SK-N-SH treated with all-trans-retinoic acid at 6 μM for 48 hours (cell line): ENCODE data around the gene FBXO45.
"Not testable (repeated sequence)": the region's sequence is repeated elsewhere in the genome, so short reads cannot be mapped to it uniquely, and the experiment has no call there.

Source experiments
- ATAC-seq: fragments of 200-7000 bp; cut with Tn5 transposase; 3 replicates; pipeline ENCODE4 v1.9.1; 2020; ENCODE audit warnings: mild to moderate bottlenecking, moderate library complexity
- ARNTL ChIP-seq: fragments of 450-650 bp; formaldehyde crosslinking; IDR thresholded peaks from 2 replicates; pipeline ENCODE4 v1.5.0; 2020; ENCODE audit warnings: low read depth, mild to moderate bottlenecking, moderate library complexity, borderline replicate concordance
- BACH2 ChIP-seq: fragments of 250-450 bp; sonication (Bioruptor Pico); IDR thresholded peaks from 2 replicates; pipeline ENCODE4 v1.9.0; 2021; ENCODE audit warnings: mild to moderate bottlenecking, borderline replicate concordance
- GLIS3 ChIP-seq: fragments of 250-450 bp; sonication (Bioruptor Pico); IDR thresholded peaks from 2 replicates; pipeline ENCODE4 v1.5.0; 2020; ENCODE audit warnings: mild to moderate bottlenecking, moderate library complexity
- ISL1 ChIP-seq: fragments of 250-450 bp; sonication (Bioruptor Pico); IDR thresholded peaks from 2 replicates; pipeline ENCODE4 v2.1.2; 2022; ENCODE audit warnings: mild to moderate bottlenecking, moderate library complexity
- OSR1 ChIP-seq: fragments of 250-450 bp; sonication (Bioruptor Pico); IDR thresholded peaks from 2 replicates; pipeline ENCODE4 v1.8.0; 2022; ENCODE audit warnings: moderate library complexity, mild to moderate bottlenecking, inconsistent platforms
- PPARA ChIP-seq: fragments of 250-450 bp; sonication (Bioruptor Pico); IDR thresholded peaks from 2 replicates; pipeline ENCODE4 v1.5.0; 2020; ENCODE audit warnings: mild to moderate bottlenecking, borderline replicate concordance
- RARB ChIP-seq: fragments of 250-450 bp; sonication (Bioruptor Pico); IDR thresholded peaks from 2 replicates; pipeline ENCODE4 v1.8.0; 2021; ENCODE audit warnings: mild to moderate bottlenecking, moderate library complexity
- SNAI2 ChIP-seq: fragments of 250-450 bp; sonication (Bioruptor Pico); IDR thresholded peaks from 2 replicates; pipeline ENCODE4 v1.5.0; 2020; ENCODE audit warnings: mild to moderate bottlenecking, moderate library complexity
- TCF4 ChIP-seq: fragments of 250-450 bp; sonication (Bioruptor Pico); IDR thresholded peaks from 2 replicates; pipeline ENCODE4 v1.8.0; 2021; ENCODE audit warnings: mild to moderate bottlenecking, moderate library complexity, borderline replicate concordance
- TOX ChIP-seq: fragments of 250-450 bp; sonication (Bioruptor Pico); IDR thresholded peaks from 2 replicates; pipeline ENCODE4 v1.8.0; 2021; ENCODE audit warnings: mild to moderate bottlenecking, moderate library complexity, borderline replicate concordance
- ZC3H10 ChIP-seq: fragments of 250-450 bp; sonication (Bioruptor Pico); IDR thresholded peaks from 2 replicates; pipeline ENCODE4 v1.5.1; 2021; ENCODE audit warnings: mild to moderate bottlenecking, moderate library complexity
- ZFP3 ChIP-seq: fragments of 250-450 bp; sonication (Bioruptor Pico); IDR thresholded peaks from 2 replicates; pipeline ENCODE4 v1.5.0; 2020; ENCODE audit warnings: mild to moderate bottlenecking, moderate library complexity
- ZFP30 ChIP-seq: fragments of 450-650 bp; formaldehyde crosslinking; IDR thresholded peaks from 2 replicates; pipeline ENCODE4 v1.5.0; 2022; ENCODE audit warnings: mild to moderate bottlenecking, moderate library complexity
- ZNF565 ChIP-seq: fragments of 450-650 bp; formaldehyde crosslinking; conservative IDR thresholded peaks from 2 replicates; pipeline ENCODE4 v1.5.0; 2020; ENCODE audit warnings: low read depth, mild to moderate bottlenecking, moderate library complexity
- ZNF70 ChIP-seq: fragments of 450-650 bp; formaldehyde crosslinking; IDR thresholded peaks from 2 replicates; pipeline ENCODE4 v1.5.0; 2020; ENCODE audit warnings: mild to moderate bottlenecking, moderate library complexity
- ZNF8 ChIP-seq: fragments of 450-650 bp; formaldehyde crosslinking; IDR thresholded peaks from 2 replicates; pipeline ENCODE4 v1.5.0; 2020; ENCODE audit warnings: mild to moderate bottlenecking, moderate library complexity
- TF ChIP-seq, protein P1 (sequence below): fragments of 250-450 bp; sonication (Bioruptor Pico); IDR thresholded peaks from 2 replicates; pipeline ENCODE4 v1.8.0; 2020; ENCODE audit warnings: mild to moderate bottlenecking, moderate library complexity, borderline replicate concordance
- TF ChIP-seq, protein P2 (sequence below): fragments of 250-450 bp; sonication (Bioruptor Pico); IDR thresholded peaks from 2 replicates; pipeline ENCODE4 v1.8.0; 2021; ENCODE audit warnings: low read depth, mild to moderate bottlenecking, moderate library complexity, borderline replicate concordance
- TF ChIP-seq, protein P3 (sequence below): fragments of 250-450 bp; sonication (Bioruptor Pico); IDR thresholded peaks from 2 replicates; pipeline ENCODE4 v1.5.1; 2020; ENCODE audit warnings: low read depth, mild to moderate bottlenecking, moderate library complexity

Gene FBXO45

DNA sequence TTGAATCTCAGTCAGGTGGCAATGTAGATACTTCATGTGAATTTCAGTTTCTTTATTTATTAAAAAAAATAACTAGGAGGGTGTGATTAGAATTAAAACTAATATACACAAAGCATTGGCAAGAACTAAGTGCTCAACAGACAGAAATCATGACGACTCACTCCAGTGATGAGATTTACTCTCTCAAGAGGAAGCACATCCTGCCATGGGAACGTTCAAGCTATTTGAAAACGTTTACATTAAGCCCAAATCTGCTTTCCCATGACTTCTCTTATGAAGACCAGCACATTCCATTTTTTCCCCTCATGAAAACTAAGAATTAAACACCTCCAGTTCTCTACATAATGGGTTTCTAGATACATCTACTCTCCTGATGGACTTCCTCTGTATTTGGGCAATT, 8.6 kb upstream of the FBXO45 start:
- TF ChIP-seq RARB (CRISPR knock-in tag): no peak
- TF ChIP-seq, protein P1, sequence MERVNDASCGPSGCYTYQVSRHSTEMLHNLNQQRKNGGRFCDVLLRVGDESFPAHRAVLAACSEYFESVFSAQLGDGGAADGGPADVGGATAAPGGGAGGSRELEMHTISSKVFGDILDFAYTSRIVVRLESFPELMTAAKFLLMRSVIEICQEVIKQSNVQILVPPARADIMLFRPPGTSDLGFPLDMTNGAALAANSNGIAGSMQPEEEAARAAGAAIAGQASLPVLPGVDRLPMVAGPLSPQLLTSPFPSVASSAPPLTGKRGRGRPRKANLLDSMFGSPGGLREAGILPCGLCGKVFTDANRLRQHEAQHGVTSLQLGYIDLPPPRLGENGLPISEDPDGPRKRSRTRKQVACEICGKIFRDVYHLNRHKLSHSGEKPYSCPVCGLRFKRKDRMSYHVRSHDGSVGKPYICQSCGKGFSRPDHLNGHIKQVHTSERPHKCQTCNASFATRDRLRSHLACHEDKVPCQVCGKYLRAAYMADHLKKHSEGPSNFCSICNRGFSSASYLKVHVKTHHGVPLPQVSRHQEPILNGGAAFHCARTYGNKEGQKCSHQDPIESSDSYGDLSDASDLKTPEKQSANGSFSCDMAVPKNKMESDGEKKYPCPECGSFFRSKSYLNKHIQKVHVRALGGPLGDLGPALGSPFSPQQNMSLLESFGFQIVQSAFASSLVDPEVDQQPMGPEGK: no peak
- TF ChIP-seq BACH2 (CRISPR knock-in tag): no peak
- no peak for TF ChIP-seq PPARA (CRISPR knock-in tag)
- TF ChIP-seq OSR1 (CRISPR knock-in tag): no peak
- TF ChIP-seq ZC3H10 (CRISPR knock-in tag): no peak
- TF ChIP-seq SNAI2 (CRISPR knock-in tag): no peak
- TF ChIP-seq ZNF565 (CRISPR knock-in tag): no peak
- no peak for TF ChIP-seq ISL1 (CRISPR knock-in tag)
- TF ChIP-seq ZFP3 (CRISPR knock-in tag): no peak
- no peak for TF ChIP-seq TOX
- TF ChIP-seq, all 23 proteins: peak for 0
- no peak for ATAC-seq

DNA sequence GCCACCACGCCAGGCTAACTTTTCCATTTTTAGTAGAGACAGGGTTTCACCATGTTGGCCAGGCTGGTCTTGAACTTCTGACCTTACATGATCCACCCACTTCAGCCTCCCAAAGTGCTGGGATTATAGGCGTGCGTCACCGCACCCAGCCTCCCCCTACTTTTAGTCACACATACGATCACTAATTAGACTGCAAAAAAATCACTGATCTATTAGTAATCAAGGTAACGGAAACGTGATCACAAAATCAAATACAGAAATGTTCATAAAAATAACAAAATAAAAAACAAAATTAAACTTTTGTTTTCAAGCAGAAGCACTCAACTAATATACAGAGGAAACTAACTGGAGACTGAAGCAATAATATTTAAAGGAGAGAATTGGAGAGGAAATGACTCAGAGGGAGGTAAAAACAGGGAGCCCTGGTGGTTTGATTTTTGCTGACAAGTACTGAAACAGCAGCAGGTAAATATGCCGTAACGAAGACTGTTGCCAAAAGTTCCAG, 4.7 kb upstream of the FBXO45 start:
- no peak for ATAC-seq
- TF ChIP-seq, protein P2, sequence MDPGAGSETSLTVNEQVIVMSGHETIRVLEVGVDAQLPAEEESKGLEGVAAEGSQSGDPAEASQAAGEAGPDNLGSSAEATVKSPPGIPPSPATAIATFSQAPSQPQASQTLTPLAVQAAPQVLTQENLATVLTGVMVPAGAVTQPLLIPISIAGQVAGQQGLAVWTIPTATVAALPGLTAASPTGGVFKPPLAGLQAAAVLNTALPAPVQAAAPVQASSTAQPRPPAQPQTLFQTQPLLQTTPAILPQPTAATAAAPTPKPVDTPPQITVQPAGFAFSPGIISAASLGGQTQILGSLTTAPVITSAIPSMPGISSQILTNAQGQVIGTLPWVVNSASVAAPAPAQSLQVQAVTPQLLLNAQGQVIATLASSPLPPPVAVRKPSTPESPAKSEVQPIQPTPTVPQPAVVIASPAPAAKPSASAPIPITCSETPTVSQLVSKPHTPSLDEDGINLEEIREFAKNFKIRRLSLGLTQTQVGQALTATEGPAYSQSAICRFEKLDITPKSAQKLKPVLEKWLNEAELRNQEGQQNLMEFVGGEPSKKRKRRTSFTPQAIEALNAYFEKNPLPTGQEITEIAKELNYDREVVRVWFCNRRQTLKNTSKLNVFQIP (CRISPR knock-in tag): no peak
- TF ChIP-seq ZNF8 (no peak), SNAI2 (CRISPR knock-in tag) (no peak), ZC3H10 (CRISPR knock-in tag) (no peak), ZFP30 (no peak), PPARA (CRISPR knock-in tag) (no peak)

DNA sequence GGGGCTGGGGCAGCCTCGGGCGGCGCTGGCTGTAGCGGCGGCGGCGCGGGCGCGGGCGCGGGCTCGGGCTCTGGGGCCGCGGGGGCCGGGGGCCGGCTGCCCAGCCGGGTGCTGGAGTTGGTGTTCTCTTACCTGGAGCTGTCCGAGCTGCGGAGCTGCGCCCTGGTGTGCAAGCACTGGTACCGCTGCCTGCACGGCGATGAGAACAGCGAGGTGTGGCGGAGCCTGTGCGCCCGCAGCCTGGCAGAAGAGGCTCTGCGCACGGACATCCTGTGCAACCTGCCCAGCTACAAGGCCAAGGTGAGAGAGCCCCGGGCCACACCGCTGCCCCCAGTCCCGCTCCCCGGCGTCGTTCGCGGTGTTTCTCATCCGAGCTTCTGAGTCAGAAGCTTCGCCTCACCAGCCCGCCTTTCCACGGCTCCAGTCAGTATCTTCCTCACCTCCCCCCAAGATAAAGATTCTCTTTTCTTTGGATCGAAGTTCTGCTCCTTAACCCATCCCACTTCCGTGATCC, 600 bp downstream of the FBXO45 start:
- ATAC-seq: peak; percentile 45
- no peak for TF ChIP-seq GLIS3 (CRISPR knock-in tag)
- TF ChIP-seq, protein P3, sequence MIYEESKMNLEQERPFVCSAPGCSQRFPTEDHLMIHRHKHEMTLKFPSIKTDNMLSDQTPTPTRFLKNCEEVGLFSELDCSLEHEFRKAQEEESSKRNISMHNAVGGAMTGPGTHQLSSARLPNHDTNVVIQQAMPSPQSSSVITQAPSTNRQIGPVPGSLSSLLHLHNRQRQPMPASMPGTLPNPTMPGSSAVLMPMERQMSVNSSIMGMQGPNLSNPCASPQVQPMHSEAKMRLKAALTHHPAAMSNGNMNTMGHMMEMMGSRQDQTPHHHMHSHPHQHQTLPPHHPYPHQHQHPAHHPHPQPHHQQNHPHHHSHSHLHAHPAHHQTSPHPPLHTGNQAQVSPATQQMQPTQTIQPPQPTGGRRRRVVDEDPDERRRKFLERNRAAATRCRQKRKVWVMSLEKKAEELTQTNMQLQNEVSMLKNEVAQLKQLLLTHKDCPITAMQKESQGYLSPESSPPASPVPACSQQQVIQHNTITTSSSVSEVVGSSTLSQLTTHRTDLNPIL (CRISPR knock-in tag): no peak
- no peak for TF ChIP-seq ZNF70 (CRISPR knock-in tag)
- TF ChIP-seq, protein P1: no peak
- no peak for TF ChIP-seq ARNTL (CRISPR knock-in tag)
- TF ChIP-seq TCF4 (CRISPR knock-in tag): no peak
- TF ChIP-seq ZC3H10 (CRISPR knock-in tag): no peak
- TF ChIP-seq BACH2 (CRISPR knock-in tag): no peak
- TF ChIP-seq TOX: no peak

DNA sequence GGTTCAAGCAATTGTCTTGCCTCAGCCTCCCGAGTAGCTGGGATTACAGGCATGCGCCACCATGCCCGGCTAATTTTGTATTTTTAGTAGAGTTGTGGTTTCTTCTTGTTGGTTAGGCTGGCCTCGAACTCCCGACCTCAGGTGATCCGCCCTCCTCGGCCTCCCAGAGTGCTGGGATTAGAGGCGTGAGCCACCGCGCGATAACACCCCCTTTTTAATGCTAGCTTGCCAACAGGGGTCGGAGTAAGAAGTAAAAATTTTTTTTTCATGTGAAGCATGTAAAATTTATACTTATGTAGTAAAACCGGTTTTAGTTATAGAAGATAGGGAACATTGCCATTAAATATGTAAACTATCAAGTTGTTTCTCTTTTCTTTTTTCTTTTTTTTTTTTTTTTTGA, 1.9 kb downstream of the FBXO45 start:
- not testable (repeated sequence) for ATAC-seq

DNA sequence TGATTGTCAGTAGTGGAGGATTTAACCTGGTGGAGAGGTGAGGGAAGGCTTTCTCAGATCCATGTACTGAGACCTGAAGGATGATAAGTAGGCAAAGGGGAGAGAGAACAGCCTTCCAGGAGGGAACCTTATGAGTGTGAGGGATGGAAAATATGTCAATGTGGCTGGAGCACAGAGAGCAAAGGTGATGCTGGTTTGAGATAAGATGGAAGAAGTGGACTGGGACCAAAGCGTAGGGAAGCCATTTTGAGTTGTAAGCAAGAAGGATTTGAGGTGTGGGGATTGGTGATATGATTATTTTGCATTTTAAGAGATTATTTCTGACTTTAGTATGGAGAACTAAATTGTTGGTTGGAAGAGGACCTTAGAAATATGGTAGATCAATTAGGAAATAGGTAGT, 3.9 kb downstream of the FBXO45 start:
- TF ChIP-seq ZC3H10 (CRISPR knock-in tag): no peak
- ATAC-seq: no peak
